ENCODE data around the gene DNAJB1. TPM values are rescaled to one million over a fixed set of nuclear protein-coding genes. Genes with fewer than 3 reads are reported as not detected.

The DNAJB1 gene
- total RNA-seq, 1 experiment from 2014 or later: 77.7 TPM

- Mint-ChIP-seq H3K27me3 (ENCODE audit: low read depth) (no peaks in the 10 kb centered on the region), H3K4me3 (peak overlapping the region; percentile 94 to 97), H3K4me1 (peaks cover 12 to 17% of the 10 kb centered on the region in 2 experiments), H3K36me3 (ENCODE audit: insufficient read depth in 1 of 3, low read depth in 3 of 3) (peaks cover 0 to 13% (median 8%) of the 10 kb centered on the region in 3 experiments; a peak in 4 of 7 replicates), H3K27ac (peak overlapping the region in 1 of 3 experiments; percentile 23; a peak in 1 of 7 replicates), H3K9me3 (no peaks in the 10 kb centered on the region)
- H2BK5ac ChIP-seq (ENCODE audit: insufficient read length, low read length): no peak overlapping the region
- H3K9ac ChIP-seq (ENCODE audit: extremely low read depth, insufficient read length, low read length): no peak overlapping the region
- TF ChIP-seq, protein P1, sequence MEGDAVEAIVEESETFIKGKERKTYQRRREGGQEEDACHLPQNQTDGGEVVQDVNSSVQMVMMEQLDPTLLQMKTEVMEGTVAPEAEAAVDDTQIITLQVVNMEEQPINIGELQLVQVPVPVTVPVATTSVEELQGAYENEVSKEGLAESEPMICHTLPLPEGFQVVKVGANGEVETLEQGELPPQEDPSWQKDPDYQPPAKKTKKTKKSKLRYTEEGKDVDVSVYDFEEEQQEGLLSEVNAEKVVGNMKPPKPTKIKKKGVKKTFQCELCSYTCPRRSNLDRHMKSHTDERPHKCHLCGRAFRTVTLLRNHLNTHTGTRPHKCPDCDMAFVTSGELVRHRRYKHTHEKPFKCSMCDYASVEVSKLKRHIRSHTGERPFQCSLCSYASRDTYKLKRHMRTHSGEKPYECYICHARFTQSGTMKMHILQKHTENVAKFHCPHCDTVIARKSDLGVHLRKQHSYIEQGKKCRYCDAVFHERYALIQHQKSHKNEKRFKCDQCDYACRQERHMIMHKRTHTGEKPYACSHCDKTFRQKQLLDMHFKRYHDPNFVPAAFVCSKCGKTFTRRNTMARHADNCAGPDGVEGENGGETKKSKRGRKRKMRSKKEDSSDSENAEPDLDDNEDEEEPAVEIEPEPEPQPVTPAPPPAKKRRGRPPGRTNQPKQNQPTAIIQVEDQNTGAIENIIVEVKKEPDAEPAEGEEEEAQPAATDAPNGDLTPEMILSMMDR (conservative IDR thresholded peaks at IDR 0.05): no peak
- H3K4ac ChIP-seq (ENCODE audit: low read depth, low read length): no peak overlapping the region
- no peak overlapping the region for H3K18ac ChIP-seq (ENCODE audit: insufficient read length, low read depth, low read length)
- H3K9me3 ChIP-seq (ENCODE audit: control insufficient read depth, low read depth, low read length): no peaks in the 10 kb centered on the region
- no peak overlapping the region for H4K91ac ChIP-seq (ENCODE audit: insufficient read length, low read depth, low read length)
- no peak overlapping the region for H3K23ac ChIP-seq (ENCODE audit: insufficient read length, low read depth, low read length)
- no peak overlapping the region for H2BK12ac ChIP-seq (ENCODE audit: insufficient read length, low read depth, low read length)
- H3K4me1 ChIP-seq (ENCODE audit: insufficient read depth, low read length): no peaks in the 10 kb centered on the region
- no peak overlapping the region for H2BK20ac ChIP-seq (ENCODE audit: low read depth, low read length, poor library complexity, severe bottlenecking)
- H3K27ac ChIP-seq (ENCODE audit: insufficient read length, low read depth, low read length): no peak overlapping the region
- no peak overlapping the region for H2AFZ ChIP-seq (ENCODE audit: low read length)
- no peak overlapping the region for H2AK5ac ChIP-seq (ENCODE audit: insufficient read length, low read length)
- H2BK15ac ChIP-seq (ENCODE audit: low read depth, low read length): no peak overlapping the region
- H4K5ac ChIP-seq (ENCODE audit: insufficient read length, low read depth, low read length): no peak overlapping the region
- no peak overlapping the region for H3K14ac ChIP-seq (ENCODE audit: insufficient read depth, low read length)
- WGBS (ENCODE audit: extremely low coverage, insufficient read length, low lambda C conversion rate): no CpG with 5 or more reads among the region's 3 CpGs
- no peaks in the 10 kb centered on the region for H4K20me1 ChIP-seq (ENCODE audit: control insufficient read depth, insufficient read depth, insufficient read length)
- H3K79me1 ChIP-seq (ENCODE audit: insufficient read depth, low read depth, low read length, poor library complexity, severe bottlenecking): peaks cover 5% of the 10 kb centered on the region
- no peak overlapping the region for H4K8ac ChIP-seq (replicated peaks; ENCODE audit: insufficient read length, low read depth, low read length)
- no peak overlapping the region for H3T11ph ChIP-seq (ENCODE audit: low read length)
- no peak for DNase-seq
- H3K23me2 ChIP-seq (ENCODE audit: insufficient read length, low read depth, low read length, poor library complexity, severe bottlenecking): peaks cover 3% of the 10 kb centered on the region
- no peak overlapping the region for H3K56ac ChIP-seq (ENCODE audit: insufficient read length, low read depth, low read length)
- peaks cover 6% of the 10 kb centered on the region; the same call in 1 of the 2 replicates for H3K79me2 ChIP-seq (ENCODE audit: insufficient read depth, low read length)
- H3K27me3 ChIP-seq (ENCODE audit: insufficient read depth, low read length): no peaks in the 10 kb centered on the region
- peak overlapping the region; percentile 99 for H3K4me2 ChIP-seq (ENCODE audit: insufficient read depth, insufficient read length, low read length)
- H2BK120ac ChIP-seq (ENCODE audit: low read depth, low read length, poor library complexity, severe bottlenecking): no peak overlapping the region
These were observed 12.3 kb upstream of the DNAJB1 start for GRCh38 chr19:14530506-14530905.

All from H9 (cell line).